HG03575 (cell line): Measurements from ENCODE around the gene MAGEC2.

Experiments used
- ATAC-seq: cut with Tn5 transposase; IDR thresholded peaks from one replicate; pipeline ENCODE4 v1.9.1; 2021; ENCODE audit not compliant: unreplicated experiment, insufficient number of reproducible peaks, low FRiP score; ENCODE audit errors: extremely low read depth

Gene MAGEC2, protein sequence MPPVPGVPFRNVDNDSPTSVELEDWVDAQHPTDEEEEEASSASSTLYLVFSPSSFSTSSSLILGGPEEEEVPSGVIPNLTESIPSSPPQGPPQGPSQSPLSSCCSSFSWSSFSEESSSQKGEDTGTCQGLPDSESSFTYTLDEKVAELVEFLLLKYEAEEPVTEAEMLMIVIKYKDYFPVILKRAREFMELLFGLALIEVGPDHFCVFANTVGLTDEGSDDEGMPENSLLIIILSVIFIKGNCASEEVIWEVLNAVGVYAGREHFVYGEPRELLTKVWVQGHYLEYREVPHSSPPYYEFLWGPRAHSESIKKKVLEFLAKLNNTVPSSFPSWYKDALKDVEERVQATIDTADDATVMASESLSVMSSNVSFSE

GRCh38 chrX:142204522-142205433, at the start of gene MAGEC2:
TSS of gene MAGEC2 (minus strand) at chrX:142205290. CDS start at chrX:142203987, 1,303 bp downstream.
- ATAC-seq, result no peak

GRCh38 chrX:142251680-142252079, 46.6 kb upstream of the MAGEC2 start:
- no peak for ATAC-seq

DNA sequence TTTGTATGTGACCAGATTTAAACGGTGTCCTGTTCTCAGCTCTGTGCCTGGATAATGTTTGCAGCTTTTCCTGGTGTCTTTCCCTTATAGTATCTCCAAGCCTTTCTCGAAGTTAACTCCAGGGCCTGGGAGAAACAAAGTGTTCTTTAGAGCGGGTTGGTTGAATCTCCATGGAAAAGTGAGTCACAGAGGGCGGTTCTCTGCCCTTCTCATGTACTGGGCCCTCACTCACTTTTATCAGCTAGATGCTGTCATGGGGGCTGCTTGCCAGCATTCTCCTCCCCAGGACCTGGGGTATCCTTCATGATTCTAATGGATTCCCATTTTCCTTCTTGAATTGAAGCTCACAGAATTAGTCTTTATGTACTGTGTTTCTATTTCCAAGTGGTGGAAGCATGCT, 46.1 kb upstream of the MAGEC2 start:
- no peak for ATAC-seq

- no peak for ATAC-seq
Observed at GRCh38 chrX:142250502-142250901, 45.4 kb upstream of the MAGEC2 start.

DNA sequence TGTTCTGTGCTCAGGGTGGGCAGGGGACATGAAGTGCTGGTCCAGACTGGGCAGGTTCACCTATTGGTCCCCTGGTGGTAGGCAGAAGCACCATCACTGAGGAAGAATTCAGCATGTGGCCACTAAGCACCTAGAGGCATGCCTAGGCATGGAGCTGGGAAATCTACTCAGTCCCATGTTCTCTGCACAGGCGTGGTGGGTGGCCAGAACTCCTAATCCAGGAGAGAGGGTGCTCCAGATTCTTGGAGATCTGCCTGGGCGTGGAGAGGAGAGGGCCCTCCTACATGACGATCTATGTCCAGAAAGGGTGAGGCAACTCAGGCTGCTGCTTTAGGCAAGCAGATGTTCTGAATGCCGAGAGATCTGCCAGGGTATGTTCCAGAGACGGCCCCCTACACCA, 44.6 kb upstream of the MAGEC2 start:
- no peak for ATAC-seq

- no peak for ATAC-seq
Observed at GRCh38 chrX:142244568-142244967, 39.5 kb upstream of the MAGEC2 start.

DNA sequence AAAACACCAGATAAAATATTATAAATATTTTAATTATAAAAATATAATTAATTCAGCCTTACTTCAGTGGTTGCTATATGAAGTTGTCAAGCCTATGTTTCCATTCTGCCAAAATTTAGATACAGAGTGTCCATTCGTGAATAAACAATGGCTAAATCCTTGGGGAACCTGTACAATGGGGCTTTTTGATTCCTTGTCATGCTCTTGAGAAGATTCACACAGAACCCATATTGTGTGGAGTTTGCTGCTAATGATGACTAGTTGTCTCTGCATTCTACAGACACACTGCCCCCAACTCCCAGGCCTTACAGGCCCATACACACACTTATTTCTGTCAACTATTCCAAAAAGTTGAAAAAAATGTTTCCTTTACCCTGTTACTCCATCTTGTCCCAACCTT, 33.4 kb upstream of the MAGEC2 start:
- no peak for ATAC-seq

- no peak for ATAC-seq
Observed at GRCh38 chrX:142233400-142233799, 28.3 kb upstream of the MAGEC2 start.

DNA sequence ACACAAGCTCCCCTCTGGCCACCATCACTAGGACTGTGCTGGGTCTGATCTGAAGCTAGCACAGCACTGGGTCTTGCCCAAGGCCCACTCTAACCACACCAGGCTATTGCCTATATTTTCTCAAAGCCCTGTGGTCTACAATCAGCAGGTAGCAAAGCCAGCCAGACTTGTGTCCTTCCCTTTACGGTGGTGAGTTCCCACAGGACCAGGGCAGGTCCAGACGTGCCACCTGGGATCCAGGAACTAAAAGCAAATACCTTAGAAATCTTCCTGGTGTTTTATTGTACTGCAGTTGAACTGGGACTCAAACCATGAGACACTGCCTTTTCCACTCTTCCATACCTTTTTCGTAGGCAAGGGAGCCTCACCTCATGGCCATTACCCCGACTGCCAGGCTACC, 9.0 kb upstream of the MAGEC2 start:
- no peak for ATAC-seq

- no peak for ATAC-seq
Observed at GRCh38 chrX:142201113-142201512, 4.0 kb downstream of the MAGEC2 start.

DNA sequence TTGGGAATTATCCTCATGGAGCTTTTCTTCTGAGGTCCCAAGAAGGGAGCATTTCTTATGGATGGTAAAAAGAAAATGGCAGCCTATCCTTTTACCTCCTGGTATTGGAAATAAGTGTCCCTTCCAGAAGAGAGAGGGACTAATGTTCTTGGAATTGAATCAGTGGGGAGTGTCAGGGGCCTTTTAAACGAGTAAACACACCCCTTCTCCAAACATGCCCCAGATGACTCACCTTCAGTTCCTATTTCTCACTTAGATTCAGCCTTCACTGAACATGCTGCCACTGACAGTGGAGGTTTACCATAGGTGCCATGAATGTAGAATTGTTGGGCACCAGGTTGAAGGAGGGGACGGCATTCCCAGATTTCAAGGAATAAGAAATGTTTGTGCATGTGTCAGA, 19.0 kb downstream of the MAGEC2 start:
- ATAC-seq, result no peak

GRCh38 chrX:142184756-142185602, 20.1 kb downstream of the MAGEC2 start:
- no peak for ATAC-seq

DNA sequence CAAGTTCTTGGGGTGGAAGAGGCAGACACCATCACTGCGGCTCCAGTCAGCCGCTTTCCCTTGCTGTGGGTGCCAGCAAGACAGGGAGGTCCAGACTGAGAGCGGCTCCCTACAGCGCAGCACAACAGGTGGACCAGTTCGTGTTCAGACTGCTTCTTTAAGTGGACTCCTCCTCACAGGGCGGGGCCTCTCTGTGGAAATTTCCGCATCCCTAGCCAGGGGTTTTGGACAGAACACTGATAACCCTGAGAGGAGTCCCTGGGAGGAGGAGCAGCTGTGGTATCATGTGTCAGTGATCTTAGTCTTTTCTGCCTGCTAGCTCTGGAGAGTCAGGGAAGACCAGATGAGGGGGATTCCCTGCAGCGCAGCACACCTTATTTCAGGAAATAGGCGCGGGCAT, 48.5 kb downstream of the MAGEC2 start:
- ATAC-seq, result no peak
